ENCODE measurements around the gene MSL1.

Gene MSL1

GRCh38 chr17:40179923-40180659 is 58.3 kb downstream of the MSL1 start:
- H3K36me3 Mint-ChIP-seq (ENCODE audit: low read depth): peaks cover 21% of the 10 kb centered on the region
- H3K4me3 Mint-ChIP-seq: no peak overlapping the region
- DNase-seq: no peak
- no peak overlapping the region for H3K27ac Mint-ChIP-seq
- H3K4me1 Mint-ChIP-seq (ENCODE audit: low read depth): peaks cover 15% of the 10 kb centered on the region
- no peaks in the 10 kb centered on the region for H3K9me3 Mint-ChIP-seq
- H3K27me3 Mint-ChIP-seq: no peaks in the 10 kb centered on the region

GRCh38 chr17:40180694-40181093 is 58.9 kb downstream of the MSL1 start:
- Mint-ChIP-seq H3K36me3 (ENCODE audit: low read depth) (peaks cover 17% of the 10 kb centered on the region), H3K27me3 (no peaks in the 10 kb centered on the region), H3K9me3 (no peaks in the 10 kb centered on the region), H3K4me1 (ENCODE audit: low read depth) (peaks cover 15% of the 10 kb centered on the region), H3K27ac (no peak overlapping the region), H3K4me3 (no peak overlapping the region)
- no peak for DNase-seq

- Mint-ChIP-seq H3K36me3 (ENCODE audit: low read depth) (peaks cover 12% of the 10 kb centered on the region), H3K27ac (no peak overlapping the region), H3K4me3 (no peak overlapping the region), H3K4me1 (ENCODE audit: low read depth) (peaks cover 13% of the 10 kb centered on the region), H3K27me3 (no peaks in the 10 kb centered on the region), H3K9me3 (no peaks in the 10 kb centered on the region)
- DNase-seq: no peak
Measured at GRCh38 chr17:40181205-40181604, 59.4 kb downstream of the MSL1 start.

- no peak overlapping the region for H3K4me3 Mint-ChIP-seq
- no peak overlapping the region for H3K27ac Mint-ChIP-seq
- H3K36me3 Mint-ChIP-seq (ENCODE audit: low read depth): peaks cover 2% of the 10 kb centered on the region
- DNase-seq: no peak
- no peaks in the 10 kb centered on the region for H3K27me3 Mint-ChIP-seq
- H3K9me3 Mint-ChIP-seq: no peaks in the 10 kb centered on the region
- H3K4me1 Mint-ChIP-seq (ENCODE audit: low read depth): peaks cover 3% of the 10 kb centered on the region
Measured at GRCh38 chr17:40182606-40183005, 60.8 kb downstream of the MSL1 start.

Measured in activated T-cell treated with anti-CD3 and anti-CD28 coated beads, Interleukin-2, amount 50 U/mL, for 24 hours (primary cell).